ENCODE measurements around the gene VAPA.

DNA sequence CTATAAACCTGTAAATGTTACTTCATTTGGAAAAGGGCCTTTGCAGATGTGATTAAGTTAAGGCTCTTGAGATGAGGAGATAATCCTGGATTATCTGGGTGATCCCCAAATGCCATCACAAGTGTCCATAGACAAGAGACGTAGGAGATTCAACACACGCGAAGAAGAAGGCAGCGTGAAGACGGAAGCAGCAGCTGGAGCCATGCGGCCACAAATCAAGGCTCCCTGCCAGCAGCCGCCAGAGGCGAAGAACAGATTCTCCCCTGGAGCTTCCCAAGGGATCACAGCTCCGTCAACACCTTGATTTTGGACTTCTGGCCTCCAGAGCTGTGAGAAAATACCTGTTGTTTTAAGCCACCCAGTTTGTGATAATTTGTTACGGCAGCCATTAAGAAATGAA, 11.0 kb upstream of the VAPA start:
- TF ChIP-seq, protein P1, sequence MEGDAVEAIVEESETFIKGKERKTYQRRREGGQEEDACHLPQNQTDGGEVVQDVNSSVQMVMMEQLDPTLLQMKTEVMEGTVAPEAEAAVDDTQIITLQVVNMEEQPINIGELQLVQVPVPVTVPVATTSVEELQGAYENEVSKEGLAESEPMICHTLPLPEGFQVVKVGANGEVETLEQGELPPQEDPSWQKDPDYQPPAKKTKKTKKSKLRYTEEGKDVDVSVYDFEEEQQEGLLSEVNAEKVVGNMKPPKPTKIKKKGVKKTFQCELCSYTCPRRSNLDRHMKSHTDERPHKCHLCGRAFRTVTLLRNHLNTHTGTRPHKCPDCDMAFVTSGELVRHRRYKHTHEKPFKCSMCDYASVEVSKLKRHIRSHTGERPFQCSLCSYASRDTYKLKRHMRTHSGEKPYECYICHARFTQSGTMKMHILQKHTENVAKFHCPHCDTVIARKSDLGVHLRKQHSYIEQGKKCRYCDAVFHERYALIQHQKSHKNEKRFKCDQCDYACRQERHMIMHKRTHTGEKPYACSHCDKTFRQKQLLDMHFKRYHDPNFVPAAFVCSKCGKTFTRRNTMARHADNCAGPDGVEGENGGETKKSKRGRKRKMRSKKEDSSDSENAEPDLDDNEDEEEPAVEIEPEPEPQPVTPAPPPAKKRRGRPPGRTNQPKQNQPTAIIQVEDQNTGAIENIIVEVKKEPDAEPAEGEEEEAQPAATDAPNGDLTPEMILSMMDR (IDR thresholded peaks at IDR 0.05), result no peak
- no peak for TF ChIP-seq ZFX (IDR thresholded peaks at IDR 0.05; ENCODE audit: borderline replicate concordance)

Measured in 22Rv1 (cell line).